Measurements from ENCODE around the gene PCNA.

DNA sequence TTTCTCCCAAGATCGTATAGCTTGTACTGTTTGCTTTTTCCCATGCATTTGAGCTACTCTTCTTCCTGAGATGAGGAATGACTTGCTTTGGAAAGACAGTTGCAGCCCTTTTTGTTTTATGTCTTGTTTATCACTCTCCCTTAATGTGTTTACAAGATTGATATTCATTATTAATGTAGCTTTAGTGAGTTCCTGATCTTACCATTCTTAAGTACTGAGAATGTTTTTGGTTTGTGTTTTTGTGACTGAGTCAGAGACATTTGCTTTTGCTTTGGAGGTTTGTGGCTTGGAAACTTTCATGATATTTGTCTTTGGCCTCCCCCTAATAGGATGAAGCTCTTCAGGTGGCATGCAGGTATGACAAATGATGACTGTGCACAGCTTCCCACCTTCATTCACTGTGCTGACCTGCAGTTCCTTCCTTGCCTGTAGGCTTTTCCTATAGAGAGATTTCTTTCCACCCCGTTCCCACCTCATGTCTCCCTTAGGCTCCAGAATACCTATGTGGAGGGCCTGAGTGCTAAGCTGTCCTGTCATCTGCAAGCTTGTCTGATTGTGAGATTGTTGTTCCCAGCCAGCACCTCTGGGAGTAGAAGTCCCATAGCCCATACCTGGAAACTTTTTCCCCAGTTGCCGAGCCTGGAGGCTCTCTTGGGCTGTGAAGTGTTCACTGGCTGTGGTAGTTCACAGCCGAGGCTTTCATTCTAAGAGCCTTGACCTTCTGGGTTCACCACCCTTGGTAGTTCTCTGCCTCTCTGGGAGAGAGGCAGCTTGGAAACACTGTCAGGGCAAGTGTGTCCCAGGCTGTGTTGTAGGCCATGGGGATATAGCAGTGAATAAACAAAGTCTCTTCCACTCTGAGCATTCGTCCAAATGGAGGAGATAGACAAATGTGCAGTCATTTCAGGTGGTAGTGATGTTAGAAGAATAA, 34.1 kb upstream of the PCNA start:
- TF ChIP-seq, protein P1, sequence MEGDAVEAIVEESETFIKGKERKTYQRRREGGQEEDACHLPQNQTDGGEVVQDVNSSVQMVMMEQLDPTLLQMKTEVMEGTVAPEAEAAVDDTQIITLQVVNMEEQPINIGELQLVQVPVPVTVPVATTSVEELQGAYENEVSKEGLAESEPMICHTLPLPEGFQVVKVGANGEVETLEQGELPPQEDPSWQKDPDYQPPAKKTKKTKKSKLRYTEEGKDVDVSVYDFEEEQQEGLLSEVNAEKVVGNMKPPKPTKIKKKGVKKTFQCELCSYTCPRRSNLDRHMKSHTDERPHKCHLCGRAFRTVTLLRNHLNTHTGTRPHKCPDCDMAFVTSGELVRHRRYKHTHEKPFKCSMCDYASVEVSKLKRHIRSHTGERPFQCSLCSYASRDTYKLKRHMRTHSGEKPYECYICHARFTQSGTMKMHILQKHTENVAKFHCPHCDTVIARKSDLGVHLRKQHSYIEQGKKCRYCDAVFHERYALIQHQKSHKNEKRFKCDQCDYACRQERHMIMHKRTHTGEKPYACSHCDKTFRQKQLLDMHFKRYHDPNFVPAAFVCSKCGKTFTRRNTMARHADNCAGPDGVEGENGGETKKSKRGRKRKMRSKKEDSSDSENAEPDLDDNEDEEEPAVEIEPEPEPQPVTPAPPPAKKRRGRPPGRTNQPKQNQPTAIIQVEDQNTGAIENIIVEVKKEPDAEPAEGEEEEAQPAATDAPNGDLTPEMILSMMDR (IDR thresholded peaks at IDR 0.05): no peak
- TF ChIP-seq POLR2A (IDR thresholded peaks at IDR 0.05): no peak

All from adrenal gland (tissue), 5 donors.